Measurements from ENCODE around the gene PIP4P1.
A peak's percentile ranks its signal among the peaks of the same experiment; 100 is the strongest.

Gene PIP4P1

GRCh38 chr14:20413744-20414082, 47.5 kb downstream of the PIP4P1 start:
- CTCF ChIA-PET: interaction anchor here (1.3 to 4.4 kb wide), 11 partner anchors 10 to 197 kb away, joined by 3 to 54 read pairs (median 15); partner anchors contain the start of genes APEX1, OSGEP, PARP2 and PIP4P1
- POLR2A ChIA-PET: interaction anchor here (0.5 to 1.0 kb wide), 2 partner anchors 48 to 841 kb away, joined by 3 to 5 read pairs; partner anchors contain the start of gene PIP4P1

GRCh38 chr14:20412876-20413743, 48.1 kb downstream of the PIP4P1 start, which contains the start of gene TEP1:
Gene TEP1 (minus strand): TSS chr14:20413501. CDS start chr14:20408439, 5,062 bp downstream.
- peak; percentile 80 for DNase-seq (ENCODE audit: extremely low spot score)
- POLR2A ChIA-PET: interaction anchor here (0.5 to 1.5 kb wide), 4 partner anchors 40 to 842 kb away, joined by 3 to 5 read pairs (median 4); partner anchors contain the start of genes APEX1 and PIP4P1
- TF ChIP-seq CTCF (IDR thresholded peaks at IDR 0.05; ENCODE audit: control extremely low read depth, extremely low read depth, low read depth, missing control alignments): no peak
- CTCF ChIA-PET: interaction anchor here (1.6 to 4.4 kb wide), 9 partner anchors 10 to 197 kb away, joined by 4 to 54 read pairs (median 27); partner anchors contain the start of genes APEX1, OSGEP and PIP4P1

More at GRCh38 chr14:20413744-20414082, 47.5 kb downstream of the PIP4P1 start:
- TF ChIP-seq CTCF (IDR thresholded peaks at IDR 0.05; ENCODE audit: control extremely low read depth, extremely low read depth, low read depth, missing control alignments): no peak
- DNase-seq (ENCODE audit: extremely low spot score): peak; percentile 55

GRCh38 chr14:20412411-20412810, 48.8 kb downstream of the PIP4P1 start:
- CTCF ChIA-PET: interaction anchor here (3.8 to 4.4 kb wide), 2 partner anchors 9 to 12 kb away, joined by 49 to 54 read pairs; no protein-coding TSS in a partner anchor
- TF ChIP-seq CTCF (IDR thresholded peaks at IDR 0.05; ENCODE audit: control extremely low read depth, extremely low read depth, low read depth, missing control alignments): no peak
- POLR2A ChIA-PET: interaction anchor here (1.5 kb wide), 1 partner anchor 43 kb away, joined by 5 read pairs; the partner anchor contains the start of gene APEX1
- DNase-seq (ENCODE audit: extremely low spot score): peak; percentile 51

DNA sequence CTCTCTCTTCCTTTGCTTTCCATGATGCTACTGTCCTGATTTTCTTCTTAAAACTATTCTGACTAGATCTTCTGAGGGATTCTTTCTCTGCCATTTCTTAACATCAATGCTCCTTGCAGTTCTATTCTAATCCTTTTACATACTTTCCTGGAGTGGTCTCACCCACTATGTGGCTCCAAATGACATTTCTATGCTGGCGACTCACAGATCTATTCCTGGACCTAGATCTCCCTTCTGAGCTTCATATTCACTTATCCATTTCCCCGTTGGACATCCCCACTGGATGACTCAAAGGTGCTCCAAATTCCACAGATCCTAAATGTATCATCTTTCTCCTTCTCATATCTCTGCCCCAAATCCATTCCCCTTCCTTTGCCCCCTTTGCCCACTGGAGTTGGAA, 52.0 kb downstream of the PIP4P1 start:
- POLR2A ChIA-PET: interaction anchor here (0.6 kb wide), 1 partner anchor 61 kb away, joined by 5 read pairs; no protein-coding TSS in a partner anchor
- TF ChIP-seq CTCF (IDR thresholded peaks at IDR 0.05; ENCODE audit: control extremely low read depth, extremely low read depth, low read depth, missing control alignments): no peak
- no peak for DNase-seq (ENCODE audit: extremely low spot score)
- CTCF ChIA-PET: no interaction called here
